ENCODE measurements around the gene TBC1D32. TPM values are rescaled to one million over a fixed set of nuclear protein-coding genes. Genes with fewer than 3 reads are reported as not detected.

TBC1D32 gene
- polyA plus RNA-seq, 1 of the 3 experiments (the other 2 are of a cell fraction): 2.3 TPM

- no peak overlapping the region for H3K4me2 ChIP-seq
- no peaks in the 10 kb centered on the region for H3K9me3 ChIP-seq
- no peaks in the 10 kb centered on the region for H3K36me3 ChIP-seq (replicated peaks in 1 of 2; ENCODE audit: control insufficient read depth in 1 of 2, insufficient read depth in 2 of 2, low read length in 1 of 2)
- CTCF ChIA-PET: no interaction called here
- H3K27ac ChIP-seq (ENCODE audit: low read depth in 2 of 2, low read length in 1 of 2): no peak overlapping the region
- no peaks in the 10 kb centered on the region for H4K20me1 ChIP-seq (ENCODE audit: insufficient read depth)
- DNase-seq: no peak
- H3K4me1 ChIP-seq (ENCODE audit: control insufficient read depth in 1 of 2, insufficient read depth in 2 of 2, low read depth in 1 of 2, low read length in 1 of 2): no peaks in the 10 kb centered on the region
- 97% methylated on average over 5 of the region's 5 CpGs for WGBS (ENCODE audit: low lambda C conversion rate)
- H3K79me2 ChIP-seq (ENCODE audit: insufficient read depth): no peaks in the 10 kb centered on the region
- POLR2A ChIA-PET: no interaction called here
- no peak overlapping the region for H3K4me3 ChIP-seq (ENCODE audit: low read depth in 2 of 2, low read length in 1 of 2)
- H3F3A ChIP-seq (replicated peaks; ENCODE audit: insufficient read depth): no peaks in the 10 kb centered on the region
- no peak overlapping the region for H3K9ac ChIP-seq
- H3K9me2 ChIP-seq: no peaks in the 10 kb centered on the region
- H3K27me3 ChIP-seq (ENCODE audit: insufficient read depth): no peaks in the 10 kb centered on the region
- TF ChIP-seq CHD2 (IDR thresholded peaks at IDR 0.05; ENCODE audit: low read length, partially characterized antibody): no peak
- TF ChIP-seq GATA2 (CRISPR knock-in tag; IDR thresholded peaks at IDR 0.05): no peak
- TF ChIP-seq JUND (IDR thresholded peaks at IDR 0.05): no peak
- no peak for TF ChIP-seq FOXM1 (IDR thresholded peaks at IDR 0.05; ENCODE audit: low read depth)
- TF ChIP-seq NFIC (IDR thresholded peaks at IDR 0.05; ENCODE audit: borderline replicate concordance): no peak
- no peak for TF ChIP-seq GABPA (IDR thresholded peaks at IDR 0.05; ENCODE audit: low read depth)
- no peak for TF ChIP-seq RAD21 (IDR thresholded peaks at IDR 0.05; ENCODE audit: low read length)
- no peak for TF ChIP-seq MEF2A (IDR thresholded peaks at IDR 0.05; ENCODE audit: borderline replicate concordance, low read depth)
- TF ChIP-seq, protein P1, sequence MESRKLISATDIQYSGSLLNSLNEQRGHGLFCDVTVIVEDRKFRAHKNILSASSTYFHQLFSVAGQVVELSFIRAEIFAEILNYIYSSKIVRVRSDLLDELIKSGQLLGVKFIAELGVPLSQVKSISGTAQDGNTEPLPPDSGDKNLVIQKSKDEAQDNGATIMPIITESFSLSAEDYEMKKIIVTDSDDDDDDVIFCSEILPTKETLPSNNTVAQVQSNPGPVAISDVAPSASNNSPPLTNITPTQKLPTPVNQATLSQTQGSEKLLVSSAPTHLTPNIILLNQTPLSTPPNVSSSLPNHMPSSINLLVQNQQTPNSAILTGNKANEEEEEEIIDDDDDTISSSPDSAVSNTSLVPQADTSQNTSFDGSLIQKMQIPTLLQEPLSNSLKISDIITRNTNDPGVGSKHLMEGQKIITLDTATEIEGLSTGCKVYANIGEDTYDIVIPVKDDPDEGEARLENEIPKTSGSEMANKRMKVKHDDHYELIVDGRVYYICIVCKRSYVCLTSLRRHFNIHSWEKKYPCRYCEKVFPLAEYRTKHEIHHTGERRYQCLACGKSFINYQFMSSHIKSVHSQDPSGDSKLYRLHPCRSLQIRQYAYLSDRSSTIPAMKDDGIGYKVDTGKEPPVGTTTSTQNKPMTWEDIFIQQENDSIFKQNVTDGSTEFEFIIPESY (IDR thresholded peaks at IDR 0.05; ENCODE audit: borderline replicate concordance, low read depth): no peak
- TF ChIP-seq NRF1 (IDR thresholded peaks at IDR 0.05; ENCODE audit: low read depth, low read length): no peak
- TF ChIP-seq EZH2phosphoT487 (IDR thresholded peaks at IDR 0.05; ENCODE audit: borderline replicate concordance, low read depth): no peak
- TF ChIP-seq ELF1 (IDR thresholded peaks at IDR 0.05): no peak
- TF ChIP-seq TCF12 (IDR thresholded peaks at IDR 0.05): no peak
- TF ChIP-seq FOSL2 (IDR thresholded peaks at IDR 0.05; ENCODE audit: borderline replicate concordance, low read depth): no peak
- no peak for TF ChIP-seq TAF1 (IDR thresholded peaks at IDR 0.05; ENCODE audit: borderline replicate concordance, low read depth, low read length)
- TF ChIP-seq SMC3 (IDR thresholded peaks at IDR 0.05; ENCODE audit: low read depth, low read length): no peak
- TF ChIP-seq, protein P2, sequence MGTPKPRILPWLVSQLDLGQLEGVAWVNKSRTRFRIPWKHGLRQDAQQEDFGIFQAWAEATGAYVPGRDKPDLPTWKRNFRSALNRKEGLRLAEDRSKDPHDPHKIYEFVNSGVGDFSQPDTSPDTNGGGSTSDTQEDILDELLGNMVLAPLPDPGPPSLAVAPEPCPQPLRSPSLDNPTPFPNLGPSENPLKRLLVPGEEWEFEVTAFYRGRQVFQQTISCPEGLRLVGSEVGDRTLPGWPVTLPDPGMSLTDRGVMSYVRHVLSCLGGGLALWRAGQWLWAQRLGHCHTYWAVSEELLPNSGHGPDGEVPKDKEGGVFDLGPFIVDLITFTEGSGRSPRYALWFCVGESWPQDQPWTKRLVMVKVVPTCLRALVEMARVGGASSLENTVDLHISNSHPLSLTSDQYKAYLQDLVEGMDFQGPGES (IDR thresholded peaks at IDR 0.05; ENCODE audit: low read depth, low read length): no peak
- TF ChIP-seq REST (IDR thresholded peaks at IDR 0.05; ENCODE audit: low read depth, low read length): no peak
- no peak overlapping the region for H2AFZ ChIP-seq (ENCODE audit: low read depth)
Measured at GRCh38 chr6:121210943-121211342, 123.3 kb downstream of the TBC1D32 start.
